GM19438 (cell line): Measurements from ENCODE around the gene TMEM89.

Experiments used
- ATAC-seq: cut with Tn5 transposase; IDR thresholded peaks from one replicate; pipeline ENCODE4 v1.9.1; 2021; ENCODE audit warnings: low read depth; ENCODE audit not compliant: unreplicated experiment

Gene TMEM89, protein sequence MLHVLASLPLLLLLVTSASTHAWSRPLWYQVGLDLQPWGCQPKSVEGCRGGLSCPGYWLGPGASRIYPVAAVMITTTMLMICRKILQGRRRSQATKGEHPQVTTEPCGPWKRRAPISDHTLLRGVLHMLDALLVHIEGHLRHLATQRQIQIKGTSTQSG

GRCh38 chr3:48621461-48621869 is at the start of gene TMEM89:
TSS of gene TMEM89 (minus strand) at chr3:48621769. CDS start at chr3:48621756, 13 bp downstream.
- no peak for ATAC-seq

- no peak for ATAC-seq
Observed at GRCh38 chr3:48664929-48665328, 43.4 kb upstream of the TMEM89 start.

DNA sequence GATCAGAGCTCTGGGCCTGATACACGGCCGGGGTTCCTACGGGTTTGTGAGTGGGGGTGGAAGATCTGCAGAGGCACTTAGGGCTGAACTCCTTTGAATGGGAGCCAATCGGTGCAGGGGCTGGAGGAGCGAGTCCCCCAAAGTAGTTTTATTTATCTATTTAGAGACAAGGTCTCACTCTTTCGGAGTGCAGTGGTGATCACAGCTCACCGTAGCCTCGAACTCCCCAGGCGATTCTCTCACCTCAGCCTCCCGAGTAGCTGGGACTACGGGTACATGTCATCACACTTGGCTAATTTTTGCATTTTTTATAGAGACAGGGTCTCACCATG is 42.7 kb upstream of the TMEM89 start:
- ATAC-seq: no peak

GRCh38 chr3:48663489-48664312 is 42.1 kb upstream of the TMEM89 start:
- ATAC-seq: peak; percentile 80

GRCh38 chr3:48662753-48663488 is 41.4 kb upstream of the TMEM89 start, which contains the start of gene CELSR3:
TSS of gene CELSR3 (minus strand) at chr3:48662886. CDS start at chr3:48662634, 252 bp downstream.
- no peak for ATAC-seq

- no peak for ATAC-seq
Observed at GRCh38 chr3:48662145-48662752, 40.7 kb upstream of the TMEM89 start.

- no peak for ATAC-seq
Observed at GRCh38 chr3:48661501-48662144, 40.1 kb upstream of the TMEM89 start.

DNA sequence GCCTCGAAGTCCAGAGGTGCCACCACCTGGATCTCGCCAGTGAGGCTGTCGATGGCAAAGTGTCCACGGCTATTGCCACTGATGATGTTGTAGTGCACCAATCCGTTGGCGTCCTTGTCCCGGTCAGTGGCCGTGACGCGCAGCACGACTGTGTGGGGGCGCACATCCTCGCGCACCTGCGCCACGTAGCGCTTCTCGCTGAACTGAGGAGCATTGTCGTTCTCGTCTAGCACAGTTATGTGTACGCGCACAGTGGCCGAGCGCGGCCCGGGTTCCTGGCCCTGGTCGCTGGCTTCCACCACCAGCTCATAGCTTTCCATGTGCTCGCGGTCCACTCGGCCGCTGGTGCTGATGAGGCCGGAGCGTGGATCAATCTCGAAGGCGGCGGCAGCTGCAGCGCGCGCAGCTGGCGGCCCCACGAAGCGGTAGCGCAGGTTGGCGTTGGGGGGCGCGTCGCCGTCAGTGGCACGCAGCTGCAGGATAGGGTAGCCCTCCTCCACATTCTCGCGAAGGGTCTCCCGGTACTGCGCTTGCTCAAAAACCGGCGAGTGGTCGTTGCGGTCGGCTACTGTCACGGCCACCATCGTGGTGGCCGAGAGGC is 39.3 kb upstream of the TMEM89 start:
- ATAC-seq: no peak

DNA sequence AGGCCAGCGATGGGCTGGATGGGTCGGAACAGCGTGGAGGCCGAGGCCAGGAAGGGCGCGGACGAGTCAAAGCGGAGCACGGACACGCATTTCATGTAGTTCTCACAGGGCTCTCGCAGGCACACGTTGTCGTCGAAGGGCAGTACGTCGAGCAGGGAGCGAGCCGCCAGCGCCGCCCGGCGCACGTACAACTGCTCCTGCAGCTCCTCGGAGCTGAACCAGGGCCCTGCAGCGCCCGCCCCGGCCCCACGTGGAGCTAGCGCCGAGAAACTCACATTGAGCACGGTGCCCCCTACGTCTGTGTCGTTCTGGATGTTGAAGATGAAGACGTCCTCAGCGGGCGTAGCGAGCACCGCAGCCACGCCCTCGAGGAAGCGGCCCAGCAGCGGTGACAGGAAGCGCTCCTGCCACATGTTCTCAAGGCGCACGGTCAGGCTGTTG is 35.3 kb upstream of the TMEM89 start:
- ATAC-seq: no peak

- ATAC-seq: no peak
Observed at GRCh38 chr3:48656061-48656840, 34.7 kb upstream of the TMEM89 start.

DNA sequence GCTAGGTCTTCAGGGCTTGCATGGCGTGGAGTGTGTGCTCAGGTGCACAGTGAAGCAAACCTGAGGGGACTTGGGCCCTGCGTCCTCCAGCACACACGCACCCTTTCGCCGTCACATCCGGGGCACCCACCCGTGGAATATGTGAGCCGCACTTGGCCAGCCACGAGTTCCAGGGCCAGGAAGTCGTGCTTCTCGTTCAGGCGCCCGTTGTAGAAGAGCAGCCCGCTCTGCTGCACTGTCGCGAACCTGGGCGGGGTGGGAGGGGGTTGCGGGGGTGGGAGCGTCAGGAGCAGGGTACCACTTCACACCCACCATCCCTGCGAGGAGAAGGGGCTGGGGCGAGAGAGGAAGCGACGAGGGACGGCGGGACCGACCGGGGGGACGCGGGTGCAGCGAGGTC is 34.0 kb upstream of the TMEM89 start:
- no peak for ATAC-seq

DNA sequence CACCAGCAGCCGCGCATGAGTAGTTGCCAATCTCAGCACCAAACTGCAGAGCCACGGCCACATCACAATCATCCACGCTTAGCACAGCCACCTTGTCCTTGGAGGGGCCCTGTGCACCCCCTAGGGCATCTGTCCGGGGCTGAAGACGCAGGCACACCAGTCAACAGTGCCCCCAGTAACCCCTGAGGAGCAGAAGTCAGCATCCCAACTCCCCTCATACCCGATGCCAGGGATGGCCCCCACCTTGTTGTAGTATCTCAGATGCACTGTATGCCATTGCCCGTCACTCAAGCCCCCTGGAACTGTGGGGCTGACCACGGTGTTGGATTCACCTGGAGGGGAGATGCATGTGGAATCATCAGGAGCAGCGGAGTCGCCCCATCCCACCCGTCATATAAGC is 33.5 kb upstream of the TMEM89 start:
- no peak for ATAC-seq

DNA sequence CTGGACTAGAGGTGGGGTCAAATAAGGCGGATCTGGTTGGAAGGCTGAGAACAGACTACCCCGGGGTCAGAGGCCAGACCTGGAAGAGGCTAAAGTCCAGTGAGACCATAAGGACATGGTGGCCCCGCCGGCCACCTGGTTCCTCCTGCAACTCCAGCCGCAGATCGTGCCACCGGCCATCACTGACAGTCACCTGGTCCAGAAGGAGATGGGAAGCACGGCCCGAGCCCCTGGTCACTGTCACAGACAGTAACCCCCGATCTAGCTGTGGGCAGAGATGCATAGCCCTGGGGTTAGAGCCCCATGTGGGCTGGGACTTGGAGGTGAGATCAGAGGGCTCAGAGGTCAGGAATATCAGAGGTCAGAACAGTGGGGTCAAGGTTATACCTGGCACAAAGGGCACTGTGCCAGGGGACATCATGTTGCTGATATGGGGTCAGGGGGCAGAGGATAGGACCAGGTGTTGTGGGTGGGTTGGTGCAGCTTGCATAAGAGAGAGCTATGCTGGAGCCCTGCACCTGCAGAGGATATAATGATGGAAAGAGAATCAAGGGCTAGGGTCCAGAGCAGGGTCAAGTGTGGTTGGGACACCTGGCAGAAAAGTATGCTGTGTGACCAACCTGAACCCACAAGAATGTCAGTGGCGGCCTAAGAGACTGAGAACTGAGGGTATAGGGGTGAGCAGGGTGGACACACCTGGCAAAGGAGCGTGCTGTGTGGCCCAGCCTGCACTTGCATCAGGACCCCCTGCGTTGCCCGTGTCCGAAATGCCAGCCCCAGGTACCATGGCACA is 31.6 kb upstream of the TMEM89 start:
- no peak for ATAC-seq

- no peak for ATAC-seq
Observed at GRCh38 chr3:48651771-48652170, 30.2 kb upstream of the TMEM89 start.

DNA sequence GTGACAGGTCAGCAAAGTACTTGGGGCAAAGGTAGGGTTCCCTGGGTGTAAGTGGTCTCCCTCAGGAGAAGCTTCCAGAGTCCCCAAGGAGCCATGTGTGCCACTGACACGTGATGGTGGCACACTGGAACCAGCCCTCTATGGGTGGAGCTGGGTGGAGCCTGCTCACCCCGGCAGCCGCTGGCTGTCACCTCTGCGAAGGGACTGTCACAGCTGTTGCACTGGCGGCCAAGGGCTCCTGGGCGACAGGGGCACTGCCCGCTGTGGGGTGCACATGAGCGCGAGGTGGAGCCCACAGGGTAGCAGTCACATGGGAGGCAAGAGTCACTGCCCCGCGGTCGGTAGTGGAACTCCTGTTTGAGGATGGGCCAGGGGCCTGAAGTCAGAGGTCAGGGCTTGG is 29.2 kb upstream of the TMEM89 start:
- no peak for ATAC-seq

- ATAC-seq: no peak
Observed at GRCh38 chr3:48648188-48648850, 26.8 kb upstream of the TMEM89 start.

GRCh38 chr3:48647714-48648113 is 26.1 kb upstream of the TMEM89 start:
- no peak for ATAC-seq
